Gastrocnemius medialis (tissue), 4 donors: ENCODE measurements around the gene AEBP1. TPM values are rescaled to one million over a fixed set of nuclear protein-coding genes. Genes with fewer than 3 reads are reported as not detected.
A peak's percentile ranks its signal among the peaks of the same experiment; 100 is the strongest.

ENCODE experiments used
- ATAC-seq, 2 donors: fragments of 150-250 bp; one replicate each; pipeline ENCODE4 v1.9.1; 2016
- DNase-seq, 2 donors: peaks; one replicate each; pipeline ENCODE4 v3.0.0-alpha.2; 2019
- H3K27ac ChIP-seq, 4 donors: fragments of 200-600 bp; sonication (generic); 1 replicate in 1 of 4; 2 replicates in 3 of 4; pipeline ENCODE4 v1.5.1; 2016 to 2018; ENCODE audit warnings: mild to moderate bottlenecking in 2 of 4, moderate library complexity in 1 of 4
- H3K27me3 ChIP-seq, 3 donors: fragments of 200-600 bp; sonication (generic) in 2 of 3; 1 replicate in 1 of 3; 2 replicates in 2 of 3; pipeline versions ENCODE4 v1.5.1 to v1.6.0; 2016 to 2019; ENCODE audit warnings: mild to moderate bottlenecking in 1 of 3, moderate library complexity in 1 of 3
- H3K36me3 ChIP-seq, 2 donors: fragments of 200-600 bp; sonication (generic) in 1 of 2; one replicate each; pipeline ENCODE4 v1.5.1; 2017 to 2018
- H3K4me1 ChIP-seq, 2 donors: fragments of 200-600 bp; sonication (generic) in 1 of 2; one replicate each; pipeline ENCODE4 v1.5.1; 2016 to 2017; ENCODE audit warnings: mild to moderate bottlenecking in 2 of 2
- H3K4me3 ChIP-seq, 4 donors: fragments of 200-600 bp; sonication (generic) in 3 of 4; 1 replicate in 1 of 4; 2 replicates in 3 of 4; pipeline ENCODE4 v1.5.1; 2016 to 2019; ENCODE audit warnings: mild to moderate bottlenecking in 2 of 4
- H3K9me3 ChIP-seq, 3 donors: fragments of 200-600 bp; sonication (generic) in 2 of 3; 1 replicate in 1 of 3; 2 replicates in 2 of 3; pipeline ENCODE4 v1.5.1; 2016 to 2019
- CTCF ChIP-seq, 5 experiments: fragments of 450-650 bp in 3 of 5; fragments of 200-600 bp in 2 of 5; sonication (generic) in 2 of 5; IDR thresholded peaks in 4 of 5; conservative IDR thresholded peaks in 1 of 5; 1 replicate in 4 of 5; 2 replicates in 1 of 5; pipeline ENCODE4 v1.5.1; 2016 to 2019; ENCODE audit warnings: antibody characterized with exemption in 5 of 5, mild to moderate bottlenecking in 3 of 5, moderate library complexity in 3 of 5
- POLR2A ChIP-seq, 2 donors: fragments of 450-650 bp; IDR thresholded peaks; one replicate each; pipeline ENCODE4 v1.6.1; 2017; ENCODE audit warnings: antibody characterized with exemption in 2 of 2, mild to moderate bottlenecking in 2 of 2, moderate library complexity in 2 of 2
- in situ Hi-C, 4 donors: fragments of 200-750 bp; cut with MboI; loops; one replicate each; pipeline versions ENCODE4 v1.15.0 to v1.8.0; 2017; ENCODE audit warnings: low sequenced_read_pairs in 4 of 4
- intact Hi-C: fragments of 100-400 bp; cut with DNase I; formaldehyde crosslinking; loops from one replicate; pipeline ENCODE4 v1.15.1; 2023; ENCODE audit warnings: low total_unique reads
- total RNA-seq, 4 donors: library from RNA; depleted of rRNA; stranded (reverse); fragments of >200 nt; gene quantifications; one replicate each; pipeline versions ENCODE4 v1.1.0 to v1.2.3, GENCODE V29; 2016

The AEBP1 gene
- total RNA-seq, 4 donors from 2014 or later = 5.8 to 23.6 (median 15.9) TPM

GRCh38 chr7:44104860-44105771 is 971 bp downstream of the AEBP1 start:
- DNase-seq (no peak), ATAC-seq (peak; percentile 44 to 62)
- intact Hi-C loops = no loop called here
- H3K9me3 ChIP-seq = no peaks in the 10 kb centered on the region
- peak overlapping the region; percentile 63 to 73 (median 65) for H3K27ac ChIP-seq
- H3K27me3 ChIP-seq = peaks cover 8 to 10% (median 9%) of the 10 kb centered on the region in 3 donors
- H3K36me3 ChIP-seq = no peaks in the 10 kb centered on the region
- in situ Hi-C loops = no loop called here
- TF ChIP-seq CTCF (IDR thresholded peaks at IDR 0.05 in 4 of 5, conservative IDR thresholded peaks at IDR 0.05 in 1 of 5) (no peak), POLR2A (IDR thresholded peaks at IDR 0.05) (no peak)
- H3K4me3 ChIP-seq = peak overlapping the region; percentile 48 to 55 (median 50)
- H3K4me1 ChIP-seq = peaks cover 0 to 8% of the 10 kb centered on the region in 2 donors

- Histone ChIP-seq H3K9me3 (no peaks in the 10 kb centered on the region), H3K27me3 (peaks cover 8 to 10% (median 9%) of the 10 kb centered on the region in 3 donors), H3K4me3 (peak overlapping the region in 1 of 4 donors; percentile 50), H3K27ac (peak overlapping the region; percentile 63 to 73 (median 65)), H3K36me3 (no peaks in the 10 kb centered on the region), H3K4me1 (peaks cover 0 to 8% of the 10 kb centered on the region in 2 donors)
- no peak for ATAC-seq
- in situ Hi-C loops = no loop called here
- intact Hi-C loops = no loop called here
- TF ChIP-seq POLR2A (IDR thresholded peaks at IDR 0.05) (no peak), CTCF (IDR thresholded peaks at IDR 0.05 in 4 of 5, conservative IDR thresholded peaks at IDR 0.05 in 1 of 5) (no peak)
- no peak for DNase-seq
These were observed 1.7 kb downstream of the AEBP1 start for GRCh38 chr7:44105832-44106231.

GRCh38 chr7:44106311-44107065 is 2.3 kb downstream of the AEBP1 start:
- TF ChIP-seq CTCF (IDR thresholded peaks at IDR 0.05 in 4 of 5, conservative IDR thresholded peaks at IDR 0.05 in 1 of 5) (no peak), POLR2A (IDR thresholded peaks at IDR 0.05) (no peak)
- H3K4me1 ChIP-seq = peaks cover 0 to 8% of the 10 kb centered on the region in 2 donors
- in situ Hi-C loops = no loop called here
- no peak for ATAC-seq
- intact Hi-C loops = no loop called here
- no peaks in the 10 kb centered on the region for H3K36me3 ChIP-seq
- no peak overlapping the region for H3K4me3 ChIP-seq
- H3K27ac ChIP-seq = peak overlapping the region in 2 of 4 donors; percentile 64 to 73
- no peaks in the 10 kb centered on the region for H3K9me3 ChIP-seq
- H3K27me3 ChIP-seq = peaks cover 8 to 10% (median 9%) of the 10 kb centered on the region in 3 donors
- DNase-seq = no peak

- ATAC-seq (no peak), DNase-seq (no peak)
- in situ Hi-C loops = no loop called here
- Histone ChIP-seq H3K4me3 (no peak overlapping the region), H3K4me1 (peaks cover 0 to 8% of the 10 kb centered on the region in 2 donors), H3K27ac (no peak overlapping the region), H3K9me3 (no peaks in the 10 kb centered on the region), H3K27me3 (peaks cover 8 to 10% (median 9%) of the 10 kb centered on the region in 3 donors), H3K36me3 (no peaks in the 10 kb centered on the region)
- intact Hi-C loops = no loop called here
- TF ChIP-seq POLR2A (IDR thresholded peaks at IDR 0.05) (no peak), CTCF (IDR thresholded peaks at IDR 0.05 in 4 of 5, conservative IDR thresholded peaks at IDR 0.05 in 1 of 5) (no peak)
These were observed 3.2 kb downstream of the AEBP1 start for GRCh38 chr7:44107116-44107960.
